NCI-H1436 treated with DMSO at 0.1 percent for 48 hours (cell line): ENCODE data around the gene PSMA6.

ENCODE experiments used
- DNase-seq: peaks from one replicate; lab custom pipeline; 2025; lab: John Stamatoyannopoulos, UW

PSMA6 gene

DNA sequence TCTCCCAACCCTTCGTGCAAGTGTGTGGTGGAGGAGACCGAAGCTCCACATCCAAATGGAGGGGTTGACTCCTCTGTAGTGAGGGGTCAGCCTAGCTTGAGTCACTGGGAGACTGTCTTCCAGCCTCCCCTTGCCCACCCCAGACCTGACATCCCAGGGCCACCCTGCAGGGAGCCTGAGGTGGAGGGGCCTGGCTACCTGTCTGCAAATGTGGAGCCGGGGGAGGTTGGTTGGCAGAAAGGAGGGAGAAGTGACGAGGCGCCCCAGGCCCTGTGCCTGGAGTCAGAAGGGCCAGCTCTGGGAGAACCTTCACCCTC is 74.8 kb downstream of the PSMA6 start:
- no peak for DNase-seq
